K562 (cell line): Measurements from ENCODE around the gene SH3RF1. TPM values are rescaled to one million over a fixed set of nuclear protein-coding genes. Genes with fewer than 3 reads are reported as not detected.

ENCODE experiments used
- ATAC-seq: fragments of 200-7000 bp; cut with Tn5 transposase; 3 replicates; pipeline ENCODE4 v1.9.1; 2020; ENCODE audit warnings: moderate library complexity
- BruUV-seq: library from RNA; stranded (reverse); fragments of 400-500 nt; replicated peaks from 2 replicates; lab custom pipeline; 2021; lab: Mats Ljungman, UMichigan
- CTCF ChIA-PET: fragments of 300-600 bp; formaldehyde crosslinking; extraction: SDS; loops from one replicate; lab custom pipeline; 2021; ENCODE audit warnings: low intra/inter-chr PET ratio; lab: Yijun Ruan, JAX
- POLR2A ChIA-PET: fragments of 300-600, 350-650 bp; sonication (Branson Sonifier 250); formaldehyde crosslinking; extraction: SDS; loops from one replicate; lab custom pipeline; 2021; ENCODE audit warnings: antibody characterized with exemption, inconsistent platforms; lab: Yijun Ruan, JAX
- DNase-seq, 4 experiments: peaks; one replicate each; pipeline versions ENCODE4 v3.0.0 to v3.0.0-alpha.2; 2011 to 2018; ENCODE audit warnings: low spot score in 3 of 4, mixed read lengths in 3 of 4; ENCODE audit errors: extremely low read depth in 1 of 4
- FAIRE-seq: peaks from 2 replicates; lab custom pipeline; 2011; peaks lifted over from hg19 to GRCh38; lab: Jason Lieb, UNC
- H2AFZ ChIP-seq: 2 replicates; pipeline ENCODE4 v1.6.0; 2011; ENCODE audit warnings: low read depth, low read length, control low read depth, inconsistent platforms
- H3K27ac ChIP-seq: fragments of 200-600 bp; 3 replicates; pipeline ENCODE4 v1.8.0; 2011; ENCODE audit warnings: low read depth, mild to moderate bottlenecking, control low read depth, inconsistent platforms, low read length, moderate library complexity, mixed read lengths; ENCODE audit errors: extremely low read depth
- H3K27me3 ChIP-seq, 2 experiments: fragments of 300-600 bp in 1 of 2; 2 replicates in 1 of 2; 3 replicates in 1 of 2; pipeline versions ENCODE4 v1.6.0 to v1.8.0; 2011; ENCODE audit warnings: inconsistent platforms in 2 of 2, low read length in 2 of 2, mild to moderate bottlenecking in 1 of 2, mixed read lengths in 1 of 2, moderate library complexity in 1 of 2; ENCODE audit not compliant: control insufficient read depth in 2 of 2, insufficient read depth in 2 of 2
- H3K36me3 ChIP-seq: fragments of 300-600 bp; 3 replicates; pipeline ENCODE4 v1.8.0; 2011; ENCODE audit warnings: mild to moderate bottlenecking, low read length, inconsistent platforms; ENCODE audit not compliant: control insufficient read depth, insufficient read depth
- H3K4me1 ChIP-seq, 2 experiments: fragments of 200-600 bp in 1 of 2; replicated peaks in 1 of 2; 2 replicates in 1 of 2; 3 replicates in 1 of 2; pipeline versions ENCODE4 v1.5.1 to v1.8.0; 2011; ENCODE audit warnings: inconsistent platforms in 2 of 2, low read length in 2 of 2, mild to moderate bottlenecking in 1 of 2, mixed read lengths in 1 of 2, moderate library complexity in 1 of 2; ENCODE audit not compliant: control insufficient read depth in 2 of 2, insufficient read depth in 2 of 2
- H3K4me2 ChIP-seq: 2 replicates; pipeline ENCODE4 v1.6.1; 2011; ENCODE audit warnings: low read length, control low read depth, inconsistent platforms, mixed read lengths; ENCODE audit not compliant: insufficient read depth
- H3K4me3 ChIP-seq: fragments of 200-600 bp; sonication (generic), shearing (Covaris generic); 2 replicates; pipeline ENCODE4 v1.5.1; 2016; ENCODE audit warnings: control low read depth, inconsistent platforms
- H3K79me2 ChIP-seq: fragments of 200-600 bp; 3 replicates; pipeline ENCODE4 v1.8.0; 2011; ENCODE audit warnings: low read length, inconsistent platforms; ENCODE audit not compliant: control insufficient read depth, insufficient read depth
- H3K9ac ChIP-seq, 2 experiments: 2 replicates each; pipeline versions ENCODE4 v1.6.0 to v1.6.1; 2011; ENCODE audit warnings: low read depth in 2 of 2, low read length in 2 of 2, control low read depth in 1 of 2, inconsistent platforms in 1 of 2, mild to moderate bottlenecking in 1 of 2, mixed read lengths in 1 of 2; ENCODE audit not compliant: insufficient read depth in 1 of 2
- H3K9me1 ChIP-seq: one replicate; pipeline ENCODE4 v1.6.0; 2011; ENCODE audit warnings: inconsistent platforms, mild to moderate bottlenecking, low read length, moderate library complexity; ENCODE audit not compliant: control insufficient read depth, insufficient read depth
- H3K9me3 ChIP-seq: replicated peaks from 2 replicates; pipeline ENCODE4 v1.5.1; 2011; ENCODE audit warnings: low read depth, low read length, inconsistent platforms; ENCODE audit not compliant: control insufficient read depth, insufficient read depth
- H4K20me1 ChIP-seq: replicated peaks from 2 replicates; pipeline ENCODE4 v1.6.1; 2011; ENCODE audit warnings: low read length, inconsistent platforms, mixed read lengths; ENCODE audit not compliant: control insufficient read depth, insufficient read depth
- BRF2 ChIP-seq: IDR thresholded peaks from 3 replicates; pipeline ENCODE4 v1.6.1; 2011; ENCODE audit warnings: borderline replicate concordance, mild to moderate bottlenecking; ENCODE audit not compliant: insufficient read length, insufficient read depth
- CBFA2T2 ChIP-seq: fragments of 450-650 bp; conservative IDR thresholded peaks from 2 replicates; pipeline ENCODE4 v1.6.1; 2017; ENCODE audit warnings: mild to moderate bottlenecking
- DIDO1 ChIP-seq: fragments of 450-650 bp; IDR thresholded peaks from 2 replicates; pipeline ENCODE4 v1.6.1; 2016; ENCODE audit warnings: low read depth, missing biosample characterization, missing genetic modification characterization
- DNMT1 ChIP-seq: fragments of 450-650 bp; IDR thresholded peaks from 2 replicates; pipeline ENCODE4 v1.6.1; 2016; ENCODE audit warnings: antibody characterized with exemption, mild to moderate bottlenecking
- GTF2A2 ChIP-seq: IDR thresholded peaks from 2 replicates; pipeline ENCODE4 v1.6.1; 2016; ENCODE audit warnings: mild to moderate bottlenecking, missing genetic modification characterization, missing compliant biosample characterization
- NBN ChIP-seq: fragments of 450-650 bp; IDR thresholded peaks from 2 replicates; pipeline ENCODE4 v1.6.1; 2016; ENCODE audit warnings: low read depth, mild to moderate bottlenecking
- PPARD ChIP-seq: fragments of 250-450 bp; sonication (Bioruptor Pico); IDR thresholded peaks from 2 replicates; pipeline ENCODE4 v1.8.0; 2022; ENCODE audit warnings: inconsistent platforms, mild to moderate bottlenecking, moderate library complexity
- RBM15 ChIP-seq: fragments of 200-400 bp; formaldehyde crosslinking; IDR thresholded peaks from 2 replicates; pipeline ENCODE4 v1.6.1; 2018; ENCODE audit warnings: mild to moderate bottlenecking, low read length, moderate library complexity; ENCODE audit not compliant: insufficient read depth
- SIRT6 ChIP-seq: IDR thresholded peaks from one replicate; pipeline ENCODE4 v1.6.1; 2012; ENCODE audit warnings: low read depth, mild to moderate bottlenecking, control low read depth, inconsistent platforms, low read length, moderate library complexity
- SMARCA4 ChIP-seq: fragments of 450-650 bp; IDR thresholded peaks from 2 replicates; pipeline ENCODE4 v1.6.1; 2016
- TGIF2 ChIP-seq: sonication (generic); formaldehyde crosslinking; IDR thresholded peaks from 2 replicates; pipeline ENCODE4 v1.8.1; 2022; ENCODE audit warnings: mild to moderate bottlenecking, missing genetic modification reagents, moderate library complexity
- ZSCAN29 ChIP-seq: fragments of 450-650 bp; IDR thresholded peaks from 2 replicates; pipeline ENCODE4 v1.6.1; 2017
- WGBS: fragments of 100-300 bp; shearing (Covaris generic); methylation state at CpG from one replicate; pipeline ENCODE4 v1.1.6; 2016; ENCODE audit warnings: low coverage, mixed read lengths; ENCODE audit not compliant: insufficient coverage; ENCODE audit errors: missing lambda C conversion rate; 5-methylcytosine and 5-hydroxymethylcytosine counted together
- in situ Hi-C: fragments of 300-500 bp; cut with MboI; formaldehyde crosslinking; loops from 4 replicates; pipeline ENCODE4 v1.15.0; 2018; ENCODE audit warnings: inconsistent platforms, mixed read lengths
- intact Hi-C: fragments of 100-400 bp; cut with micrococcal nuclease; formaldehyde crosslinking; loops from 2 replicates; pipeline ENCODE4 v1.14.2; 2022
- polyA plus RNA-seq, 8 experiments: library from polyadenylated mRNA; depleted of rRNA in 4 of 8; stranded (reverse) in 5 of 8; unstranded in 3 of 8; fragments of >200 nt; fragmentation: Nextera tagmentation in 2 of 8; fragmentation: Illumina TruSeq in 1 of 8; extraction: Ambion mirVana in 2 of 8; extraction: Trizol in 1 of 8; gene quantifications; 2 replicates each; pipeline versions ENCODE4 v1.2.1 to v1.2.3, GENCODE V29; 2011 to 2014; ENCODE audit warnings: inconsistent platforms in 1 of 8, missing spikeins in 1 of 8
- total RNA-seq, 7 experiments: library from RNA; depleted of rRNA in 6 of 7; stranded (reverse); fragments of >200 nt in 6 of 7; fragmentation: Illumina TruSeq in 2 of 7; extraction: Trizol in 2 of 7; gene quantifications; 2 replicates each; pipeline versions ENCODE4 v1.2.1 to v1.2.3, GENCODE V29; 2011 to 2021; ENCODE audit warnings: low replicate concordance in 1 of 7

SH3RF1 gene
- total and polyA plus RNA-seq, 9 of the 15 experiments (the other 6 are each of a cell fraction or from before 2014, with no cell fraction given) = 0.04 to 0.16 (median 0.11) TPM; not detected in 6

- no peak for TF ChIP-seq ZSCAN29
- no peak for TF ChIP-seq SMARCA4
Observed at GRCh38 chr4:169267070-169267469, 3.7 kb downstream of the SH3RF1 start (continued).

GRCh38 chr4:169266661-169267060, 4.1 kb downstream of the SH3RF1 start:
- Histone ChIP-seq H3K79me2 (no peaks in the 10 kb centered on the region), H3K4me1 (peaks cover 0 to 18% of the 10 kb centered on the region in 2 experiments; a peak in 2 of 5 replicates), H2AFZ (no peak overlapping the region), H3K9ac (no peak overlapping the region), H3K9me3 (no peaks in the 10 kb centered on the region), H3K9me1 (no peaks in the 10 kb centered on the region), H3K27me3 (peaks cover 18 to 27% of the 10 kb centered on the region in 2 experiments; a peak in 4 of 5 replicates), H3K36me3 (no peaks in the 10 kb centered on the region), H3K4me2 (no peak overlapping the region), H4K20me1 (no peaks in the 10 kb centered on the region), H3K27ac (no peak overlapping the region), H3K4me3 (no peak overlapping the region)
- DNase-seq (no peak), FAIRE-seq (no peak), ATAC-seq (no peak)
- intact Hi-C loops = no loop called here
- BruUV-seq = no TSS peak
- in situ Hi-C loops = no loop called here
- CTCF ChIA-PET = no interaction called here
- POLR2A ChIA-PET = no interaction called here
- TF ChIP-seq GTF2A2 (tag) (no peak), DNMT1 (no peak), SIRT6 (no peak), NBN (no peak), RBM15 (no peak), PPARD (CRISPR knock-in tag) (no peak), CBFA2T2 (no peak), BRF2 (no peak), DIDO1 (tag) (no peak), TGIF2 (CRISPR knock-in tag) (no peak)
- WGBS = 6% methylated on average over 2 of the region's 3 CpGs
